ENCODE measurements around the gene EXO1.
"Not testable (repeated sequence)": the region's sequence is repeated elsewhere in the genome, so short reads cannot be mapped to it uniquely, and the experiment has no call there.

EXO1 gene

GRCh38 chr1:241836941-241837340 is 11.1 kb upstream of the EXO1 start:
- DNase-seq, result no peak

GRCh38 chr1:241837416-241837815 is 10.6 kb upstream of the EXO1 start:
- DNase-seq, result no peak

- no peak for DNase-seq
Observed at GRCh38 chr1:241837901-241838300, 10.1 kb upstream of the EXO1 start.

GRCh38 chr1:241838897-241839296 is 9.1 kb upstream of the EXO1 start:
- no peak for DNase-seq

- DNase-seq, result no peak
Observed at GRCh38 chr1:241839369-241839979, 8.5 kb upstream of the EXO1 start.

GRCh38 chr1:241840164-241840563 is 7.8 kb upstream of the EXO1 start:
- DNase-seq, result no peak

GRCh38 chr1:241841691-241842090 is 6.3 kb upstream of the EXO1 start:
- no peak for DNase-seq

- no peak for DNase-seq
Observed at GRCh38 chr1:241842565-241842964, 5.4 kb upstream of the EXO1 start.

GRCh38 chr1:241844593-241844992 is 3.4 kb upstream of the EXO1 start:
- DNase-seq, result no peak

GRCh38 chr1:241846375-241846774 is 1.6 kb upstream of the EXO1 start:
- no peak for DNase-seq

- DNase-seq, result no peak
Observed at GRCh38 chr1:241846862-241847539, 1.0 kb upstream of the EXO1 start.

- DNase-seq, result no peak
Observed at GRCh38 chr1:241847540-241847795, 536 bp upstream of the EXO1 start.

- DNase-seq, result no peak
Observed at GRCh38 chr1:241848686-241849344, 811 bp downstream of the EXO1 start.

GRCh38 chr1:241849345-241849695 is 1.3 kb downstream of the EXO1 start:
- DNase-seq, result no peak

- not testable (repeated sequence) for DNase-seq
Observed at GRCh38 chr1:241855545-241856140, 7.6 kb downstream of the EXO1 start.

- no peak for DNase-seq
Observed at GRCh38 chr1:241857131-241857530, 9.1 kb downstream of the EXO1 start.

GRCh38 chr1:241860922-241861321 is 12.9 kb downstream of the EXO1 start:
- no peak for DNase-seq

- DNase-seq, result no peak
Observed at GRCh38 chr1:241869022-241869421, 21.0 kb downstream of the EXO1 start.

GRCh38 chr1:241870336-241870735 is 22.3 kb downstream of the EXO1 start:
- DNase-seq, result no peak

- DNase-seq, result no peak
Observed at GRCh38 chr1:241870746-241871430, 22.9 kb downstream of the EXO1 start.

- DNase-seq, result no peak
Observed at GRCh38 chr1:241881440-241881839, 33.4 kb downstream of the EXO1 start.

GRCh38 chr1:241883159-241883558 is 35.2 kb downstream of the EXO1 start:
- DNase-seq, result no peak
